ENCODE measurements around the gene ACBD3.
"Not testable (repeated sequence)": the region's sequence is repeated elsewhere in the genome, so short reads cannot be mapped to it uniquely, and the experiment has no call there.

ACBD3 gene

GRCh38 chr1:226186124-226187018 lies at the start of gene ACBD3:
TSS of gene ACBD3 (minus strand) at chr1:226186741. CDS start at chr1:226186675, 66 bp downstream.
- peak; percentile 83 to 87 for DNase-seq

GRCh38 chr1:226233806-226234205 lies 47.3 kb upstream of the ACBD3 start:
- DNase-seq: no peak

- DNase-seq: no peak
These were observed 46.8 kb upstream of the ACBD3 start for GRCh38 chr1:226233293-226233692.

- no peak for DNase-seq
These were observed 40.1 kb upstream of the ACBD3 start for GRCh38 chr1:226226601-226227000.

- peak; percentile 23 to 26 for DNase-seq
These were observed 37.3 kb upstream of the ACBD3 start for GRCh38 chr1:226223786-226224244.

GRCh38 chr1:226223157-226223785 lies 36.7 kb upstream of the ACBD3 start, which contains the start of gene MIXL1:
TSS of gene MIXL1 (plus strand) at chr1:226223664. CDS start at chr1:226223682, 18 bp downstream.
- peak in 1 of 2 experiments; percentile 10 for DNase-seq

- DNase-seq: peak in 1 of 2 experiments; percentile 13
These were observed 36.1 kb upstream of the ACBD3 start for GRCh38 chr1:226222686-226223085.

GRCh38 chr1:226220473-226221189 lies 34.1 kb upstream of the ACBD3 start:
- no peak for DNase-seq

GRCh38 chr1:226217273-226217672 lies 30.7 kb upstream of the ACBD3 start:
- no peak for DNase-seq

GRCh38 chr1:226216056-226216455 lies 29.5 kb upstream of the ACBD3 start:
- DNase-seq: no peak

GRCh38 chr1:226215239-226215638 lies 28.7 kb upstream of the ACBD3 start:
- no peak for DNase-seq

- no peak for DNase-seq
These were observed 26.0 kb upstream of the ACBD3 start for GRCh38 chr1:226212545-226212944.

GRCh38 chr1:226211181-226211821 lies 24.8 kb upstream of the ACBD3 start:
- no peak for DNase-seq

- DNase-seq: no peak
These were observed 24.1 kb upstream of the ACBD3 start for GRCh38 chr1:226210571-226211176.

GRCh38 chr1:226209307-226210059 lies 22.9 kb upstream of the ACBD3 start:
- DNase-seq: no peak

- DNase-seq: no peak
These were observed 20.5 kb upstream of the ACBD3 start for GRCh38 chr1:226207048-226207447.

GRCh38 chr1:226204198-226204597 lies 17.7 kb upstream of the ACBD3 start:
- no peak for DNase-seq

- DNase-seq: no peak
These were observed 17.1 kb upstream of the ACBD3 start for GRCh38 chr1:226203655-226204054.

GRCh38 chr1:226203240-226203639 lies 16.7 kb upstream of the ACBD3 start:
- DNase-seq: no peak

GRCh38 chr1:226202666-226203065 lies 16.1 kb upstream of the ACBD3 start:
- not testable (repeated sequence) for DNase-seq

- DNase-seq: no peak
These were observed 15.7 kb upstream of the ACBD3 start for GRCh38 chr1:226202246-226202645.

All from activated CD4-positive, alpha-beta T cell treated with anti-CD3 and anti-CD28 coated beads, Interleukin-2, amount 50 U/mL, for 48 hours (primary cell).